SK-N-SH (cell line): ENCODE results near the gene PPP2R3B. TPM values are rescaled to one million over a fixed set of nuclear protein-coding genes. Genes with fewer than 3 reads are reported as not detected.
A peak's percentile ranks its signal among the peaks of the same experiment; 100 is the strongest.

ENCODE experiments used
- CTCF ChIA-PET: fragments of 300-600, 350-600 bp; formaldehyde crosslinking; extraction: SDS; loops from one replicate; lab custom pipeline; 2021; lab: Yijun Ruan, JAX
- POLR2A ChIA-PET: fragments of 350-600 bp; sonication (Branson Sonifier 250); formaldehyde crosslinking; extraction: SDS; loops from one replicate; lab custom pipeline; 2020; ENCODE audit warnings: antibody characterized with exemption, inconsistent platforms; lab: Yijun Ruan, JAX
- DNase-seq: peaks from one replicate; pipeline ENCODE4 v3.0.0; 2012
- H2AFZ ChIP-seq: fragments of 200-600 bp; sonication (generic); 2 replicates; pipeline ENCODE4 v1.8.1; 2016; ENCODE audit warnings: antibody characterized with exemption, mild to moderate bottlenecking, low read depth
- H3F3A ChIP-seq: fragments of 200-600 bp; sonication (generic); replicated peaks from 2 replicates; pipeline ENCODE3; 2016; ENCODE audit warnings: antibody characterized with exemption, mild to moderate bottlenecking; ENCODE audit not compliant: insufficient read depth
- H3K27ac ChIP-seq, 2 experiments: fragments of 200-500 bp in 1 of 2; fragments of 200-600 bp in 1 of 2; sonication (Bioruptor generic) in 1 of 2; sonication (generic), shearing (Covaris generic) in 1 of 2; 2 replicates each; pipeline versions ENCODE4 v1.5.1 to v1.6.1; 2014 to 2016; ENCODE audit warnings: low read depth in 2 of 2, inconsistent platforms in 1 of 2, low read length in 1 of 2, mild to moderate bottlenecking in 1 of 2, mixed read lengths in 1 of 2
- H3K27me3 ChIP-seq: fragments of 200-600 bp; sonication (generic), shearing (Covaris generic); 2 replicates; pipeline ENCODE4 v1.6.1; 2016; ENCODE audit warnings: mixed run types; ENCODE audit not compliant: insufficient read depth
- H3K36me3 ChIP-seq, 2 experiments: fragments of 200-500 bp in 1 of 2; fragments of 200-600 bp in 1 of 2; sonication (Bioruptor generic) in 1 of 2; sonication (generic) in 1 of 2; replicated peaks in 1 of 2; 2 replicates each; pipeline versions ENCODE3 to v1.5.1; 2014 to 2016; ENCODE audit warnings: low read length in 1 of 2, mild to moderate bottlenecking in 1 of 2; ENCODE audit not compliant: insufficient read depth in 2 of 2, control insufficient read depth in 1 of 2
- H3K4me1 ChIP-seq, 2 experiments: fragments of 200-500 bp in 1 of 2; fragments of 200-600 bp in 1 of 2; sonication (Bioruptor generic) in 1 of 2; sonication (generic), shearing (Covaris generic) in 1 of 2; 2 replicates each; pipeline versions ENCODE4 v1.5.1 to v1.6.1; 2014 to 2016; ENCODE audit warnings: low read depth in 1 of 2, low read length in 1 of 2, mixed run types in 1 of 2; ENCODE audit not compliant: insufficient read depth in 2 of 2, control insufficient read depth in 1 of 2
- H3K4me2 ChIP-seq: fragments of 200-600 bp; sonication (generic), shearing (Covaris generic); 2 replicates; pipeline ENCODE4 v1.6.1; 2017; ENCODE audit warnings: mixed run types
- H3K4me3 ChIP-seq, 2 experiments: fragments of 200-500 bp in 1 of 2; fragments of 200-600 bp in 1 of 2; sonication (Bioruptor generic) in 1 of 2; sonication (generic), shearing (Covaris generic) in 1 of 2; 2 replicates each; pipeline versions ENCODE4 v1.5.1 to v1.8.1; 2014 to 2016; ENCODE audit warnings: low read depth in 2 of 2, inconsistent platforms in 1 of 2, low read length in 1 of 2, mild to moderate bottlenecking in 1 of 2, mixed read lengths in 1 of 2, moderate library complexity in 1 of 2
- H3K79me2 ChIP-seq: fragments of 200-600 bp; sonication (generic); 2 replicates; pipeline ENCODE4 v1.8.1; 2017; ENCODE audit warnings: mild to moderate bottlenecking; ENCODE audit not compliant: insufficient read depth
- H3K9ac ChIP-seq: fragments of 200-600 bp; sonication (generic); 2 replicates; pipeline ENCODE4 v1.6.1; 2017; ENCODE audit warnings: mixed run types
- H3K9me2 ChIP-seq: fragments of 200-600 bp; sonication (generic); 2 replicates; pipeline ENCODE4 v1.6.1; 2017; ENCODE audit warnings: mixed run types
- H3K9me3 ChIP-seq: fragments of 200-600 bp; sonication (generic); 2 replicates; pipeline ENCODE4 v1.6.1; 2017; ENCODE audit warnings: mixed run types, mild to moderate bottlenecking, moderate library complexity
- H4K20me1 ChIP-seq: fragments of 200-600 bp; sonication (generic); 2 replicates; pipeline ENCODE4 v1.6.1; 2017; ENCODE audit warnings: mild to moderate bottlenecking, mixed run types; ENCODE audit not compliant: insufficient read depth
- ELF1 ChIP-seq: IDR thresholded peaks from 2 replicates; pipeline ENCODE4 v1.4.0; 2012
- FOXJ3 ChIP-seq: sonication (generic); formaldehyde crosslinking; IDR thresholded peaks from 2 replicates; pipeline ENCODE4 v1.5.1; 2020; ENCODE audit warnings: mild to moderate bottlenecking, missing genetic modification reagents
- FOXM1 ChIP-seq: IDR thresholded peaks from 2 replicates; pipeline ENCODE4 v1.4.0; 2012; ENCODE audit warnings: low read depth, mild to moderate bottlenecking
- GATA2 ChIP-seq: sonication (generic); formaldehyde crosslinking; IDR thresholded peaks from 2 replicates; pipeline ENCODE4 v1.5.0; 2020; ENCODE audit warnings: mild to moderate bottlenecking, missing genetic modification reagents
- IRF3 ChIP-seq: fragments of 150-350 bp; IDR thresholded peaks from 2 replicates; pipeline ENCODE4 v1.6.1; 2016; ENCODE audit warnings: mild to moderate bottlenecking, low read depth, low read length
- JUND ChIP-seq: IDR thresholded peaks from 2 replicates; pipeline ENCODE4 v1.4.0; 2012
- MAX ChIP-seq: IDR thresholded peaks from 2 replicates; pipeline ENCODE4 v1.4.0; 2012; ENCODE audit warnings: low read depth
- NFIC ChIP-seq: IDR thresholded peaks from 2 replicates; pipeline ENCODE4 v1.4.0; 2012; ENCODE audit warnings: borderline replicate concordance
- RAD21 ChIP-seq: IDR thresholded peaks from 2 replicates; pipeline ENCODE4 v1.6.1; 2012; ENCODE audit warnings: mild to moderate bottlenecking, low read length
- RXRA ChIP-seq: IDR thresholded peaks from 2 replicates; pipeline ENCODE4 v1.4.0; 2012; ENCODE audit warnings: low read depth, mild to moderate bottlenecking, borderline replicate concordance
- SMC3 ChIP-seq: IDR thresholded peaks from 2 replicates; pipeline ENCODE4 v1.6.1; 2012; ENCODE audit warnings: low read depth, low read length, improper control_type of control experiment
- TAF1 ChIP-seq: IDR thresholded peaks from 2 replicates; pipeline ENCODE4 v1.6.1; 2012; ENCODE audit warnings: low read depth, mild to moderate bottlenecking, low read length, moderate library complexity, borderline replicate concordance
- TCF12 ChIP-seq: IDR thresholded peaks from 2 replicates; pipeline ENCODE4 v1.4.0; 2012
- WGBS: methylation state at CpG from one replicate; pipeline ENCODE4 v1.1.6; 2017; ENCODE audit warnings: low lambda C conversion rate; 5-methylcytosine and 5-hydroxymethylcytosine counted together
- polyA plus RNA-seq, 3 experiments: library from polyadenylated mRNA; depleted of rRNA; stranded (reverse); fragments of >200 nt; gene quantifications; 2 replicates each; pipeline ENCODE4 v1.2.3, GENCODE V29; 2012
- TF ChIP-seq, protein P1 (sequence below): IDR thresholded peaks from 2 replicates; pipeline ENCODE4 v1.6.1; 2012; ENCODE audit warnings: mild to moderate bottlenecking, low read depth, low read length, moderate library complexity
- TF ChIP-seq, protein P2 (sequence below): fragments of 150-350 bp; IDR thresholded peaks from 2 replicates; pipeline ENCODE4 v1.6.1; 2017; ENCODE audit warnings: antibody characterized with exemption, low read length, low read depth, borderline replicate concordance
- TF ChIP-seq, protein P3 (sequence below): fragments of 200-600 bp; sonication (generic); IDR thresholded peaks from 2 replicates; pipeline ENCODE4 v1.6.1; 2017; ENCODE audit warnings: antibody characterized with exemption, mild to moderate bottlenecking, moderate library complexity
- TF ChIP-seq, protein P4 (sequence below): IDR thresholded peaks from 2 replicates; pipeline ENCODE4 v1.4.0; 2012; ENCODE audit warnings: low read depth, borderline replicate concordance

Gene PPP2R3B
- polyA plus RNA-seq, 1 of the 3 experiments (the other 2 are of a cell fraction): 19.4 TPM

DNA sequence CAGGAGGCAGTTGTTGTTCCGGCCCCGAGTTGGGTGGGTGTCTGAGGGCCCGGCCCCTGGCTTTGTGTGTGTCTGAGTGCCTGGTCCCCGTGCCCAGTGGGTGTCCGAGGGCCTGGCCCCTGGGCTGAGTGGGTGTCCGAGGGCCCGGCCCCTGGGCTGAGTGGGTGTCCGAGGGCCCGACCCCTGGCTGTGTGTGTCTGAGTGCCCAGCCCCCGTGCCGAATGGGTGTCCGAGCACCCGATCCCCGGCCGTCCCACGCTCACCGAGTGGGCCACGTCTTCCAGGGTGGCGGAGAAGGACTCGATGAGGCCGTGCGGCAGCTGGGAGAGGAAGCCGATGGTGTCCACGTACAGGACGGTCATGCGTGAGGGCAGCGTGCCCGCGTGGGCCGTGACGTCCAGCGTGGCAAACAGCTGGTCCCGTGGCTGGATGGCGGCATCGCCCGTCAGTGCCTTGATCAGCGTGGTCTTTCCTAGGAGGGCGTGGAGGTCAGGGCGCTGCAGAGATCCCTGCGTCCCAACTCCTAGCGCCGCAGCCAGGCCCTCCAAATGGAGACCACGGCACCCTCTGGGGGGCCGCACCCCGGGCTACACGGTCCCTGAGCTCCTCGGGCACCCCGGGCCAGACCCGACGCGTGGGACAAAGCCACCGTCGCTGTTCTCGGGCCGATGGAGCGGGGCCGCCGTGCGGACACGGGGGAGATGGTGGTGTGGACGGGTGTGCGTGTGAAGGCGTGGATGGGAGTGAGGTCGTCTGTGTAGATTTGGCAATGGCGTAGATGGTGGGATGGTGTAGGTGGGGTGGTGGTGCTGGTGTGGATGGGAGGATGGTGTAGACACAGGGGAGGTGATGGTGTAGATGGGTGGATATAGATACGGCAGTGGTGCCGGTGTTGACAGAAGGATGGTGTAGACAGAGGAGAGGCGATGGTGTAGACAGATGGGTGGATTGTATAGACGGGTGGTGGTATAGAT lies 75.3 kb downstream of the PPP2R3B start (continued):
- TF ChIP-seq, protein P1, sequence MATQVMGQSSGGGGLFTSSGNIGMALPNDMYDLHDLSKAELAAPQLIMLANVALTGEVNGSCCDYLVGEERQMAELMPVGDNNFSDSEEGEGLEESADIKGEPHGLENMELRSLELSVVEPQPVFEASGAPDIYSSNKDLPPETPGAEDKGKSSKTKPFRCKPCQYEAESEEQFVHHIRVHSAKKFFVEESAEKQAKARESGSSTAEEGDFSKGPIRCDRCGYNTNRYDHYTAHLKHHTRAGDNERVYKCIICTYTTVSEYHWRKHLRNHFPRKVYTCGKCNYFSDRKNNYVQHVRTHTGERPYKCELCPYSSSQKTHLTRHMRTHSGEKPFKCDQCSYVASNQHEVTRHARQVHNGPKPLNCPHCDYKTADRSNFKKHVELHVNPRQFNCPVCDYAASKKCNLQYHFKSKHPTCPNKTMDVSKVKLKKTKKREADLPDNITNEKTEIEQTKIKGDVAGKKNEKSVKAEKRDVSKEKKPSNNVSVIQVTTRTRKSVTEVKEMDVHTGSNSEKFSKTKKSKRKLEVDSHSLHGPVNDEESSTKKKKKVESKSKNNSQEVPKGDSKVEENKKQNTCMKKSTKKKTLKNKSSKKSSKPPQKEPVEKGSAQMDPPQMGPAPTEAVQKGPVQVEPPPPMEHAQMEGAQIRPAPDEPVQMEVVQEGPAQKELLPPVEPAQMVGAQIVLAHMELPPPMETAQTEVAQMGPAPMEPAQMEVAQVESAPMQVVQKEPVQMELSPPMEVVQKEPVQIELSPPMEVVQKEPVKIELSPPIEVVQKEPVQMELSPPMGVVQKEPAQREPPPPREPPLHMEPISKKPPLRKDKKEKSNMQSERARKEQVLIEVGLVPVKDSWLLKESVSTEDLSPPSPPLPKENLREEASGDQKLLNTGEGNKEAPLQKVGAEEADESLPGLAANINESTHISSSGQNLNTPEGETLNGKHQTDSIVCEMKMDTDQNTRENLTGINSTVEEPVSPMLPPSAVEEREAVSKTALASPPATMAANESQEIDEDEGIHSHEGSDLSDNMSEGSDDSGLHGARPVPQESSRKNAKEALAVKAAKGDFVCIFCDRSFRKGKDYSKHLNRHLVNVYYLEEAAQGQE: no peak

GRCh38 chrX:310621-311155 lies 76.0 kb downstream of the PPP2R3B start:
- Histone ChIP-seq H2AFZ (no peak overlapping the region), H3K27me3 (no peaks in the 10 kb centered on the region), H3F3A (peaks cover 14% of the 10 kb centered on the region), H3K9me3 (no peaks in the 10 kb centered on the region), H3K79me2 (no peaks in the 10 kb centered on the region), H3K9me2 (no peaks in the 10 kb centered on the region), H3K4me1 (no peaks in the 10 kb centered on the region), H3K4me3 (no peak overlapping the region), H3K36me3 (peaks cover 16 to 65% of the 10 kb centered on the region in 2 experiments), H3K4me2 (no peak overlapping the region), H3K9ac (no peak overlapping the region), H4K20me1 (peaks cover 13% of the 10 kb centered on the region; the same call in 1 of the 2 replicates), H3K27ac (no peak overlapping the region)
- 95% methylated on average over 15 of the region's 25 CpGs for WGBS
- DNase-seq: peak; percentile 17
- ChIA-PET POLR2A (no interaction called here), CTCF (no interaction called here)
- no peak for TF ChIP-seq TCF12
- TF ChIP-seq IRF3: no peak
- TF ChIP-seq SMC3: no peak
- no peak for TF ChIP-seq RXRA
- TF ChIP-seq, protein P1: no peak
- no peak for TF ChIP-seq MAX
- no peak for TF ChIP-seq FOXJ3 (CRISPR knock-in tag)
- no peak for TF ChIP-seq RAD21
- TF ChIP-seq GATA2: no peak
- TF ChIP-seq, protein P2, sequence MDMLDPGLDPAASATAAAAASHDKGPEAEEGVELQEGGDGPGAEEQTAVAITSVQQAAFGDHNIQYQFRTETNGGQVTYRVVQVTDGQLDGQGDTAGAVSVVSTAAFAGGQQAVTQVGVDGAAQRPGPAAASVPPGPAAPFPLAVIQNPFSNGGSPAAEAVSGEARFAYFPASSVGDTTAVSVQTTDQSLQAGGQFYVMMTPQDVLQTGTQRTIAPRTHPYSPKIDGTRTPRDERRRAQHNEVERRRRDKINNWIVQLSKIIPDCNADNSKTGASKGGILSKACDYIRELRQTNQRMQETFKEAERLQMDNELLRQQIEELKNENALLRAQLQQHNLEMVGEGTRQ: no peak
- TF ChIP-seq ELF1: no peak
- no peak for TF ChIP-seq JUND
- no peak for TF ChIP-seq FOXM1
- no peak for TF ChIP-seq TAF1
- TF ChIP-seq, protein P3, sequence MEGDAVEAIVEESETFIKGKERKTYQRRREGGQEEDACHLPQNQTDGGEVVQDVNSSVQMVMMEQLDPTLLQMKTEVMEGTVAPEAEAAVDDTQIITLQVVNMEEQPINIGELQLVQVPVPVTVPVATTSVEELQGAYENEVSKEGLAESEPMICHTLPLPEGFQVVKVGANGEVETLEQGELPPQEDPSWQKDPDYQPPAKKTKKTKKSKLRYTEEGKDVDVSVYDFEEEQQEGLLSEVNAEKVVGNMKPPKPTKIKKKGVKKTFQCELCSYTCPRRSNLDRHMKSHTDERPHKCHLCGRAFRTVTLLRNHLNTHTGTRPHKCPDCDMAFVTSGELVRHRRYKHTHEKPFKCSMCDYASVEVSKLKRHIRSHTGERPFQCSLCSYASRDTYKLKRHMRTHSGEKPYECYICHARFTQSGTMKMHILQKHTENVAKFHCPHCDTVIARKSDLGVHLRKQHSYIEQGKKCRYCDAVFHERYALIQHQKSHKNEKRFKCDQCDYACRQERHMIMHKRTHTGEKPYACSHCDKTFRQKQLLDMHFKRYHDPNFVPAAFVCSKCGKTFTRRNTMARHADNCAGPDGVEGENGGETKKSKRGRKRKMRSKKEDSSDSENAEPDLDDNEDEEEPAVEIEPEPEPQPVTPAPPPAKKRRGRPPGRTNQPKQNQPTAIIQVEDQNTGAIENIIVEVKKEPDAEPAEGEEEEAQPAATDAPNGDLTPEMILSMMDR: no peak
- TF ChIP-seq, protein P4, sequence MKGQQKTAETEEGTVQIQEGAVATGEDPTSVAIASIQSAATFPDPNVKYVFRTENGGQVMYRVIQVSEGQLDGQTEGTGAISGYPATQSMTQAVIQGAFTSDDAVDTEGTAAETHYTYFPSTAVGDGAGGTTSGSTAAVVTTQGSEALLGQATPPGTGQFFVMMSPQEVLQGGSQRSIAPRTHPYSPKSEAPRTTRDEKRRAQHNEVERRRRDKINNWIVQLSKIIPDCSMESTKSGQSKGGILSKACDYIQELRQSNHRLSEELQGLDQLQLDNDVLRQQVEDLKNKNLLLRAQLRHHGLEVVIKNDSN: no peak
- no peak for TF ChIP-seq NFIC
